ENCODE measurements around the gene FGF22.

FGF22 gene

GRCh38 chr19:644789-645188 lies 5.1 kb downstream of the FGF22 start:
- no peak for DNase-seq

DNA sequence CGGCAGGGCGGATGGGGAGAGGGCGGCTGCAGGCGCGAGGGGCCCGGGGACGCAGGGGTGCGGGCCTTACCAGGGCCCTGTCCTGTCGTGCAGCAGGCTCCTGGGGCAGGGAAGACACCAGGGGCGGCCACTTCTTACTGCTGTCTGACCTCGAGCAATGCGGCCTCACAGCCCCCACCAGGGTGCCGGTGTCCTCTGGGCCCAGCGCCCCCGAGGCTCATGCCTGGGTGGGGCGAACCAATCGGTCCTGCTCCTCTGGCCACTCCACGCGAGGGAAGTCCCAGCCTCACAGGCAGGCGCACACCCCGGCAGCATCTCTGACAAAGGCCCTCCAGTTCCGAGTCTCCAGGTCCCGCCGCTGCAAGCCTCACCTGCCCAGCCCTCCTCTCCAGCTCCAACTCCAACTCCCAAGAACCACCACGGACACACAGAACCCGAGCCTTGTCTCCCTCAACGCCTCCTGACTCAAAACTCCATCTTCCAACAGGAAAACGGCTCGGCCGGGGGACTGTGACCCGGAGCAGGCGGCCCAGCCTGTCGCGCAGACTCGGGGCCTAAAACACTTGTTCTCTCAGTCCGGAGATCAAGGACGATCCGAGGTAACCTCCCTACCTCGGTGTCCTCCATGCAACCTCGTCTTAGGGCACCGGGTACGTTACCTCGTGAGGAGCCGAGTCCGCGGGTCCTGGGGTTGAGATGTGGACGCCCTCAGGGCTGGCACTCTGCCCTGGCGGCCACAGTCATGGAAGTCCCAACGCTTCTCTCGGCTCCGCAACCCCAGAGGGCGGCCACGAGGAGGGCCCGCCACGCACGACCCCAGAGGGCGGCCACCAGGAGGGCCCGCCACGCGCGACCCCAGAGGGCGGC lies 6.5 kb downstream of the FGF22 start:
- DNase-seq = no peak

- DNase-seq = no peak
These were observed 7.3 kb downstream of the FGF22 start for GRCh38 chr19:646779-647565.

GRCh38 chr19:647566-648284 lies 8.0 kb downstream of the FGF22 start:
- no peak for DNase-seq

DNA sequence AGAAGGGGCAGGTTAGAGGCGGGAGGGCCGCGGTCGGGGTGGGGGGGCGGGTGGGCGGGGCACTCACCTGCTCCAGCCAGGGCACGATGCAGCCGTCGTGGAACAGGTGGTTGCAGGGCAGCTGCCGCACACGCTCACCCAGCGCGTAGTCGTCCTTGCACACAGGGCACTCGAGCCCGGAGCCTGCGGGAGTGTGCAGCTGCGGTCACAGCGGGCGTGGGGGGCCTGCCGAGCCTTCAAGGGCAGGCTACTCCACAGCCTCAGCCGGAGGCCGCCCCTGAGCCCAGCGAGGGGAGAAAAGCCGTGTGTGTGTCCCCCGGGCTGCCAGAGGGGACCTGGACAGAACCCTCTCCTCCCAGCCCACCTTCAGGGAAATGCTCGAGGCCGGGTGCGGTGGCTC lies 8.6 kb downstream of the FGF22 start:
- DNase-seq = no peak

GRCh38 chr19:648904-649801 lies 9.5 kb downstream of the FGF22 start:
- DNase-seq = no peak

DNA sequence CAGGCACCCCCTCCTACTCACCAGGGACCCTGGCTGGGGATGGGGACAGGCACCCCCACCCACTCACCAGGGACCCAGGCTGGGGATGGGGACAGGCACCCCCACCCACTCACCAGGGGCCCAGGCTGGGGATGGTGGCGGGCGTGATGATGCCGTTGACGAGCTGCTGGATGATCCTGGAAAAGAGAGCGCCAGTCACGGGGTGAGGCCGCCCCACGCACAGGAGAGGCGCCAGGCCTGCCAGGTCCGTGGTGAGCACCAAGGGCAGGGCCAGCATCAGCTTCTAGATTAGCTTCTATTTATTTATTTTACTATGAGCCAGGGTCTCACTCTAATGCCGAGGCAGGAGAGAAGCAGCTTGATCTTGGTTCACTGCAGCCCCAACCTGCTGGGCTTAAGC lies 10.4 kb downstream of the FGF22 start:
- no peak for DNase-seq

GRCh38 chr19:651114-651818 lies 11.6 kb downstream of the FGF22 start:
- no peak for DNase-seq

DNA sequence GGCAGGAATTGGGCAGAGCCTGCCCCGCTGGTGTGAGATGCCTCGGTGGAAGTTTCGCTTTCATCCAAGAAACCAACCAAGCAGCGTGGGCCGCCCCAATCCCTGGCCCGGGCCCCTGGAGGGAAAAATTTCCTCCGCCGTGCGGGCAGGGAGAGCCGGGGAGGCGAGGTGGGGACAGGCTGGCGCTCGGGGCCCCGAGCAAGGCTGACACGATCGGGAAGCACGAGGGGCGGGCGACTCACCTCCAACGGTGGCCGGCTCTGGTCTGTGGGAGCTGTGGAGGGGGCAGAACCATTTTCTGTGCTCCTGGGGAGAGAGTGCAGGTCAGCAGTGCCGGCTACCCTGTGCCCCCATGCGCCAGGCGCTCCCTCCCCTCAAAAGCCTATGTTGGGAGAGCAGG lies 12.3 kb downstream of the FGF22 start:
- DNase-seq = no peak

GRCh38 chr19:652467-653389 lies 13.0 kb downstream of the FGF22 start:
- no peak for DNase-seq

DNA sequence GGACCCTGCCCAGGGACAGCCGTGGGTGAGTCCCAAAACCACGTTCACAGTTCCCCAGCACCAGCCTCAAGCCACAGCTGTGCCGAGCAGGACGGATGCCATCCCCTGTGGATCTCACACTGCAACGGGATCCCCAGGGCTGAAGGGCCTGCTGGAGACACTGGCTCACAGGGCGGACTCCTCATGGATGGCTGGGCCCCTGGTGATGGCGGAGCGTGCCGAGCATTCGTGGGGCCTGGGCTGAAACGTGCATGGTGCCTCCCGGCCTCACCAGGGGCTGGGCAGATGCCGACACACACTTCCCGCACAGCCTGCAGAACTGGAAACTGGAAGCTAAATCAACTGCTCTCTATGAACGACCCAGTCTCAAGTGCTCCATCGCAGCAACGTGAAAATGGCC lies 13.7 kb downstream of the FGF22 start:
- no peak for DNase-seq

DNA sequence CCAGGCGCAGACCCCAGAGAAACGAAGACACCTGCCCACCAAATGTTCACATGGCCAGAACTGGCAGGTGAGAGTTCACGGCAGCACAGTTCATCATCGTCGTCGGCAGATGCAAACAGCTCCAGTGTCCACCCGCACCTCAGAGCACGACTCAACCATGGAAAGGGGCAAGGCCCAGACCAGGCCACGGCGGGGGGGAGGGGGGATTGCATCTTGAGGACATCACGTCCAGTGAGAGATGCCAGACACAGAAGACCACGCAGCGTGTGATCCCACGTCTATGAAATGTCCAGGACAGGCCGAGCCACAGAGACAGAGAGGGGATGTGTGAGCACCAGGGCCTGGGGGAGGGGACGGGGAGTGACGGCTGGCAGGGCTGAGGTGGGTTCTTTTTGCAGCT lies 16.0 kb downstream of the FGF22 start:
- no peak for DNase-seq

- DNase-seq = no peak
These were observed 17.3 kb downstream of the FGF22 start for GRCh38 chr19:656751-657559.

GRCh38 chr19:657611-658010 lies 17.9 kb downstream of the FGF22 start:
- DNase-seq = no peak

DNA sequence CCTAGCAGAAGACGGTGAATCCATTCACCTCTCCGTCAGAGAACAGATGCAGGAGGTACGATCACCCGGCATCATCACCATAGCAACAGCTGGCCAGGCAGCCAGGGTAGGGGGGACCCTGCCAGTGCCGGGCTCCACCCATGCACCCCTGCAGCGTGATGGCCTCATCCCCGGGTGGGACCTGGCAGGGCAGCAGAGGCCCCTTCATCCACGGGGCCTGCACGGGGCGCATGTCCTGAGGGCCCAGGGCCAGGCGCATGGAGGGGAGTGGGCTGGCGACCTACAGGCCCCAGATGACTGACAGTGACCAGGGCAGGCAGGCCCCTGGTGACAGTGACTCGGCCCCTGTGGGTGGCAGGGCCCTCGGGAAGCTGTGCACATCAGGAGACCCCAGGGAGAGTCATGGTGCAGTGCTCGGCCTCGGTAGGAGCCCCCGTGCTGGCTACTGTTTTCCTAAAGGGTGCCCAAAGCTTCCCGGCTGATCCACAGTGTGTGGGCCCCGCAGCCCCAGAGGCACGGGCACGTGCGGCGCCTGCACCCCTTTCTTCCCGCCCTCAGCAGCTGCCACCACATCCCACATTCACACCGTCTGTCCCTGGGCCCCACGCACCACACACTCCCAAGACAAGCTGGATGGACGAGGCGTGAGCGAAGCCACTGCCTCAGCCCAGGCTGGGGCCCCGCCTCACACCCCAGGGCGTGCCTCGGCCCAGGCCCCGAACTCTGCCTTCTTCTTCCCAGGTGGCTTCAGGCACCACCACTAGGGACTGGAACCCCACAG lies 18.6 kb downstream of the FGF22 start:
- no peak for DNase-seq

DNA sequence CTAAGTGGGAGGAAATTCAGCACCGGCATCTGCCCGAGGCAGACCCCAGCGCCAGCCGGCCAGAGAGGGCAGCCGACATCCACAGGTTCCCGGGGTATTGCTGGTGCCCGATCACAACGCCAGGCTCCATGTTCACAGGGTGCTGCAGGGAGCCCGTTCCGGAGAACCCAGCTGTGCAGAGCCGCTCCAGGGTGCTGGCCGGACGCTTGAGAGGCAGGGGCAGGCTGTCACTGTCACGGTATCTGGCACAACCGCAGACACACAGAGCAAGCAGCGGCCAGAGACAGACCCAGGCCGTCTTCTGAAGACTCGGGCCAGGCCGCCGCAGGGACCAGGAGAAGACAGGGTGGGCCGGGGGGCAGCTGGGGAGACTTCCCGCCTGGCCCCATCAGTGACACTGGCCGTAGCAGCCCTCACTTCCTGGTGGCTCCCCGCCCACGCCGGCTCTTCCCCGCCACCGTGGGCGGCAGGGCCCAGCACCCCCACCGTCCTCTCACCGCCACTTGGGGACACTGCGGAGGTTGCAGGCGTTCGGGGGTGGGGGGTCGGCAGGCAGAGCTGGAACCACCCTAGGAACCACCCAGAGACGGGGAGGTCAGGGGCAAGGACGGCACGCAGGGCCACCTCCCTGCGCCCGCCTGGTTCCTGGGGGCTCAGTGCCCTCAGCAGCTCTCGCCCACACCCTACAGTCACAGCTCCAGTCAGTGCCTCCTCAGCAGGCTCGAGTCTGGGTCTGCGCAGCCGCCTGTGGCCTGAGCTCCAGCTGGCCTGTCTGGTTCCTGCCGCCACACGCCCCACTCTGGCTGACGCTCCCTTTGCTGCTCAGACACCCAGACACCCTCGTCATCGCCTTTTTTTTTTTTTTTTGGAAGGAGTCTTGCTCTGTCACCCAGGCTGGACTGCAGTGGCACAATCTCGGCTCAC lies 19.5 kb downstream of the FGF22 start:
- no peak for DNase-seq

GRCh38 chr19:660793-661426 lies 21.2 kb downstream of the FGF22 start:
- no peak for DNase-seq
